Small intestine (tissue), 7 donors: ENCODE results near the gene TSSC4. TPM values are rescaled to one million over a fixed set of nuclear protein-coding genes. Genes with fewer than 3 reads are reported as not detected.

ENCODE experiments used
- DNase-seq, 2 donors: peaks; one replicate each; pipeline versions ENCODE4 v3.0.0 to v3.0.0-alpha.2; 2013
- FAIRE-seq: peaks from 2 replicates; lab custom pipeline; 2012; peaks lifted over from hg19 to GRCh38; lab: Jason Lieb, UNC
- H3K27ac ChIP-seq, 3 donors: one replicate each; pipeline ENCODE4 v1.5.1; 2013; ENCODE audit warnings: low read length in 2 of 3, mild to moderate bottlenecking in 2 of 3, control low read depth in 1 of 3, inconsistent platforms in 1 of 3, low read depth in 1 of 3, moderate library complexity in 1 of 3
- H3K27me3 ChIP-seq, 3 donors: one replicate each; pipeline ENCODE4 v1.6.1; 2013; ENCODE audit warnings: low read length in 3 of 3, inconsistent platforms in 1 of 3; ENCODE audit not compliant: control insufficient read depth in 3 of 3, insufficient read depth in 3 of 3
- H3K36me3 ChIP-seq, 3 donors: one replicate each; pipeline ENCODE4 v1.6.1; 2013; ENCODE audit warnings: low read length in 3 of 3, inconsistent platforms in 1 of 3, low read depth in 1 of 3, mild to moderate bottlenecking in 1 of 3, moderate library complexity in 1 of 3; ENCODE audit not compliant: control insufficient read depth in 3 of 3, insufficient read depth in 2 of 3
- H3K4me1 ChIP-seq, 3 donors: one replicate each; pipeline ENCODE4 v1.6.1; 2013; ENCODE audit warnings: low read length in 2 of 3, inconsistent platforms in 1 of 3, low read depth in 1 of 3, mild to moderate bottlenecking in 1 of 3, moderate library complexity in 1 of 3; ENCODE audit not compliant: control insufficient read depth in 3 of 3, insufficient read depth in 2 of 3
- H3K4me3 ChIP-seq, 3 donors: one replicate each; pipeline ENCODE4 v1.5.1; 2013; ENCODE audit warnings: low read length in 3 of 3, control low read depth in 1 of 3, inconsistent platforms in 1 of 3, low read depth in 1 of 3, mild to moderate bottlenecking in 1 of 3, moderate library complexity in 1 of 3
- H3K9me3 ChIP-seq, 2 donors: one replicate each; pipeline ENCODE4 v1.6.1; 2013; ENCODE audit warnings: low read depth in 1 of 2, low read length in 1 of 2; ENCODE audit not compliant: control insufficient read depth in 2 of 2, insufficient read depth in 1 of 2
- WGBS, 3 donors: extraction: QIAGEN DNeasy Blood & Tissue Kit; methylation state at CpG; one replicate each; pipeline ENCODE4 v1.1.7; 2013; 5-methylcytosine and 5-hydroxymethylcytosine counted together
- polyA plus RNA-seq, 4 donors: library from polyadenylated mRNA; stranded (reverse) in 3 of 4; unstranded in 1 of 4; fragments of 200-250 nt in 3 of 4; fragments of 120-200 nt in 1 of 4; gene quantifications; one replicate each; pipeline versions ENCODE4 v1.2.1 to v1.2.3, GENCODE V29; 2013
- donor health status: healthy with polysubstance abuse.
- donor health status: control.
- donor health status: control.
- donor health status: Bipolar disorder and iron deficiency.
- donor health status: healthy.

Gene TSSC4
- polyA plus RNA-seq, 4 donors = 24.2 to 113 (median 63.3) TPM

DNA sequence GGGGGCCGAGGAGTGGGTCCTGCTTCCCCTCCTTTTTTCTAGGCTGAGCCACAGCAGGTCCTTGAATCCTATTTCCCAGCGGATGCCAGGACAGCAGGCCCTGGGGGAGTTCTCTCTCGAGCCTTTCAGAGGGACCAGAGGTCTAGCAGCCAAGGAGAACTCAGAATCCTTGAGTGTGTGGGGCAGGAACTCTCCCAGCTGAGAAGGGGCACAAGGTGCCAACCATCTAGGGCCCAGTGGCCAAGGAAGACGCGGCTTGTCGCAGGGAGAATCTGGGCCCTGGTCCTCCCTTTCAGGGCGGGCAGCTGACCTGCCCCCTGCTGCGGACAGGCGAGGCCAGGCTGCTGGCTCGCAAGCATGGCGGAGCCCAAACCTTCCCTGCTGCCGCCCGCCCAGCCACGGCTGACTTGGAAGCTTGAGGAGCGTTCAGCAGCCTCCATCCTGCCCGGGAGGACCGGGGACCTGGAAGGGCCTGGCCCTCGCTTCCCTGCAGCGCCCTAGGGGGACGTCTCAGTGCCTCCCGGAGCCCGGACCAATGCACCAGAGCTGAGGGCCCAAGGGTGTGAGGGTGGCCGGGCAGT is 972 bp upstream of the TSSC4 start:
- Histone ChIP-seq H3K4me1 (peaks cover 2 to 23% (median 3%) of the 10 kb centered on the region in 3 donors), H3K36me3 (peaks cover 6 to 76% (median 17%) of the 10 kb centered on the region in 3 donors), H3K27ac (peak overlapping the region; percentile 95 to 99 (median 99)), H3K9me3 (no peaks in the 10 kb centered on the region), H3K27me3 (no peaks in the 10 kb centered on the region), H3K4me3 (peak overlapping the region; percentile 50 to 94 (median 82))
- WGBS, 3 donors = 8 to 13% (median 9%) methylated on average over 22 to 23 of the region's 23 CpGs
- FAIRE-seq (no peak), DNase-seq (peak in 1 of 2 donors; percentile 26)

- no peak for FAIRE-seq
Observed at GRCh38 chr11:2400762-2401435, 349 bp downstream of the TSSC4 start.

DNA sequence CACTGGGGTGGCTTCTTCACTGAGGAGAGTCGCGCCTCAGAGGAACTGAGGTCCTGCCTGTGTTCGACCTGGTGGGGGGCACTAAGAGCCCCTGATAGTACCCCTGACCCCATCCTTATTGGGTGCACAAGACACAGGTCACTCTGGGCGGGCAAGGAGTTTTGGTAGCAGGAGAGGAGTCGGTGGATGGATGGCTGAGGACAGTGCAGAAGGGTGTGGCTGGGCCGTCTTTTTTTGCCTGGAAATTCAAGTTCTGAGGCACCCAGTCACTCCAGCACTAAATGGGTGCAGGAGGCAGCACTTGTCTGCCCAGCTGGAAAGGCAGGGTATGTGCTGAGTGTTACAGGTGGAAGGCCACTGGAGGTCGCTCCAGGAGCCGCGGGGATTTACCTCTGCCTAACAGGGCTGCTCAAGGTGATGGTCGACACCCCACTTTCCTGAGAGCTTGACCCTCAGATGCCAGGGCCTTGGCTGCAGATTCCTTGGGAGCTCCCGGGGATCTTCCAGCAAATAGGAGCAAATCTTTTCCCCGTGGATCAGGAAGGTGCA is 960 bp downstream of the TSSC4 start:
- Histone ChIP-seq H3K4me1 (peaks cover 2 to 23% (median 3%) of the 10 kb centered on the region in 3 donors), H3K9me3 (no peaks in the 10 kb centered on the region), H3K27ac (no peak overlapping the region), H3K4me3 (peak overlapping the region; percentile 87 to 99 (median 91)), H3K36me3 (peaks cover 6 to 62% (median 14%) of the 10 kb centered on the region in 3 donors), H3K27me3 (no peaks in the 10 kb centered on the region)
- no peak for DNase-seq
- no peak for FAIRE-seq
- 21 to 37% (median 31%) methylated on average over 12 of the region's 12 CpGs for WGBS, 3 donors

More at GRCh38 chr11:2400762-2401435, 349 bp downstream of the TSSC4 start:
- peaks cover 2 to 23% (median 3%) of the 10 kb centered on the region in 3 donors for H3K4me1 ChIP-seq
- WGBS, 3 donors = 0 to 1% (median 0%) methylated on average over 55 of the region's 55 CpGs
- H3K36me3 ChIP-seq = peaks cover 6 to 65% (median 17%) of the 10 kb centered on the region in 3 donors
- H3K27me3 ChIP-seq = no peaks in the 10 kb centered on the region
- H3K9me3 ChIP-seq = no peaks in the 10 kb centered on the region
- peak overlapping the region; percentile 87 to 99 (median 91) for H3K4me3 ChIP-seq
- peak overlapping the region; percentile 74 to 93 (median 80) for H3K27ac ChIP-seq
- no peak for DNase-seq

DNA sequence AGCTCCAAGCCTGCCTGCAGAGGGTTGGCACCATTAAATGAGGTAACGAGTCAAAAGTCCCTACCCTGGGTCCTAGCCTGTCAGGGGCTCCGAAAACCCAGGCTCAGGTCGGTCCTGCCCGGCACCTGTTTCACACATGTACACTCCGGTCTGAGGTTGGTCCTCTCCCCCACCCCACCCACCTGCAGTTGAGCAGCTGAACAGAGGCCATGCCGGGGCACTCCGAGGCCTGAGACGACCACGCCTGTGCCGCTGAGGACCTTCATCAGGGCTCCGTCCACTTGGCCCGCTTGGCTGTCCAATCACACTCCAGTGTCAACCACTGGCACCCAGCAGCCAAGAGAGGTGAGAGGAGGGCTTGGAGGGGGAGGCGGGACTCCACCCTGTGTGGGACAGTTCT is 1.6 kb downstream of the TSSC4 start:
- WGBS, 3 donors = 86 to 90% (median 89%) methylated on average over 13 of the region's 13 CpGs
- H3K9me3 ChIP-seq = no peaks in the 10 kb centered on the region
- H3K27me3 ChIP-seq = no peaks in the 10 kb centered on the region
- H3K4me3 ChIP-seq = peak overlapping the region in 1 of 3 donors; percentile 99
- DNase-seq (no peak), FAIRE-seq (no peak)
- H3K36me3 ChIP-seq = peaks cover 6 to 56% (median 13%) of the 10 kb centered on the region in 3 donors
- H3K4me1 ChIP-seq = peaks cover 2 to 23% (median 3%) of the 10 kb centered on the region in 3 donors
- H3K27ac ChIP-seq = no peak overlapping the region

- H3K27me3 ChIP-seq = peaks cover 0 to 5% (median 0%) of the 10 kb centered on the region in 3 donors
- FAIRE-seq (no peak), DNase-seq (no peak)
- H3K36me3 ChIP-seq = peaks cover 6 to 53% (median 13%) of the 10 kb centered on the region in 3 donors
- H3K9me3 ChIP-seq = no peaks in the 10 kb centered on the region
- H3K4me1 ChIP-seq = peaks cover 2 to 23% (median 3%) of the 10 kb centered on the region in 3 donors
- no peak overlapping the region for H3K27ac ChIP-seq
- 88 to 89% (median 89%) methylated on average over 26 to 31 of the region's 31 CpGs for WGBS, 3 donors
- no peak overlapping the region for H3K4me3 ChIP-seq
Observed at GRCh38 chr11:2402890-2403645, 2.5 kb downstream of the TSSC4 start.

DNA sequence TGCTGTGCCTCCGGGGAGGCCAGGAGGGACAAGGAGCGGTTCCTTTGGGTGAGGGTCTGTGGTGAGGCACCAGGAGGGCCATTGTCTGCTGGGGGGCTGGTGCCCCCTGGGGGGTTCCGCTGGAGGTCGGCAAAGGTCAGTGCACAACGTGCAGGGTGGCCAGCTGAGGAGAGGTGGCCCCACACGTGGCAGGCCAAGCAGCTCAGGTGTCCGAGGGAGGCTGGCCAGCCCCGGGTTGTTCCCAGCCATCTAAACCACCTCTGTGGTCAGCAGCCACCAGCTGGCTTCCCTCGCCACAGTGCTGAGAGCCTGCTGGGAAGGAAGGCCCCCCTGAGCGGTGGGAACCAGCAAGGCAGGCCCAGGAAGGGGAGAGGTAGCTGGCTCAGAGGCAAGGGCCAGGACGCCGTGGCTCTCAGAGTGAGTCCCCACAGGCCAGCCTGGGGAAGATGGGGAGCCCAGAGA is 4.2 kb downstream of the TSSC4 start:
- FAIRE-seq = no peak
- peaks cover 0 to 22% (median 0%) of the 10 kb centered on the region in 3 donors for H3K27me3 ChIP-seq
- H3K4me3 ChIP-seq = no peak overlapping the region
- peaks cover 6 to 36% (median 13%) of the 10 kb centered on the region in 3 donors for H3K36me3 ChIP-seq
- H3K27ac ChIP-seq = no peak overlapping the region
- peaks cover 0 to 22% (median 3%) of the 10 kb centered on the region in 3 donors for H3K4me1 ChIP-seq
- H3K9me3 ChIP-seq = no peaks in the 10 kb centered on the region
- 70 to 78% (median 75%) methylated on average over 12 of the region's 12 CpGs for WGBS, 3 donors
- no peak for DNase-seq

DNA sequence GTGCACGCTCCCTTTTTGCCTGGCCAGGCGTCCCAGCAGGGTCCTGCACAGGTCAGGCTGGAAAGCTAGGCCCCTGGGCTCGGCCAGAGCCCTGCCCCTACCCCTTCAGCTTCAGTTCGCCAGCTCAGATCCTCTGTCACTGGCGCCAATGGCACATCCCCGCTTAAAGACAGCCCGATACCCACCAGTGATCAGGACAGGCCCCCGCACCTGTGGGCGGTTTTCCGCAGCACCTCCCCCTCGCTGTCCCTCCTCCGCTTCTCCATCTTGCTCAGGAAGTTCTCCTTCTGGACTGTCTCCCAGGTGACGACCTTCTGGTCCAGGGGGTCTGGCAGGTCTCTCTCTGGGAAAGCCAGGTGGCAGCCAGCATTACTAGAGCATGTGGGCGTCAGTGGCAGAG is 5.9 kb downstream of the TSSC4 start:
- Histone ChIP-seq H3K9me3 (no peaks in the 10 kb centered on the region), H3K4me3 (no peak overlapping the region), H3K27ac (no peak overlapping the region), H3K27me3 (peaks cover 0 to 34% (median 0%) of the 10 kb centered on the region in 3 donors), H3K36me3 (peaks cover 6 to 36% (median 13%) of the 10 kb centered on the region in 3 donors), H3K4me1 (peaks cover 0 to 24% (median 2%) of the 10 kb centered on the region in 3 donors)
- no peak for FAIRE-seq
- DNase-seq = no peak
- 77 to 87% (median 84%) methylated on average over 14 of the region's 14 CpGs for WGBS, 3 donors
